GM23248 (cell line): ENCODE results near the gene OPHN1. TPM values are rescaled to one million over a fixed set of nuclear protein-coding genes. Genes with fewer than 3 reads are reported as not detected.
A peak's percentile ranks its signal among the peaks of the same experiment; 100 is the strongest.

Experiments used
- DNase-seq: peaks from one replicate; pipeline ENCODE4 v3.0.0-alpha.2; 2015
- H2AFZ ChIP-seq: fragments of 200-600 bp; sonication (generic); 2 replicates; pipeline ENCODE4 v1.6.1; 2016; ENCODE audit warnings: antibody characterized with exemption
- H3F3A ChIP-seq: fragments of 200-600 bp; sonication (generic); 2 replicates; pipeline ENCODE4 v1.6.1; 2016; ENCODE audit warnings: mild to moderate bottlenecking, antibody characterized with exemption, mixed run types; ENCODE audit not compliant: insufficient read depth
- H3K27ac ChIP-seq: fragments of 200-600 bp; sonication (generic); 2 replicates; pipeline ENCODE4 v1.5.1; 2016; ENCODE audit warnings: mild to moderate bottlenecking
- H3K27me3 ChIP-seq: fragments of 200-600 bp; sonication (generic); replicated peaks from 2 replicates; pipeline ENCODE4 v1.6.1; 2016; ENCODE audit warnings: mild to moderate bottlenecking; ENCODE audit not compliant: insufficient read depth
- H3K36me3 ChIP-seq: fragments of 200-600 bp; sonication (generic); 2 replicates; pipeline ENCODE4 v1.6.1; 2016; ENCODE audit warnings: low read depth, mild to moderate bottlenecking
- H3K4me1 ChIP-seq: fragments of 200-600 bp; sonication (generic); 2 replicates; pipeline ENCODE4 v1.6.1; 2016; ENCODE audit warnings: mild to moderate bottlenecking; ENCODE audit not compliant: insufficient read depth
- H3K4me2 ChIP-seq: fragments of 200-600 bp; sonication (generic); one replicate; pipeline ENCODE4 v1.6.1; 2016; ENCODE audit warnings: mild to moderate bottlenecking; ENCODE audit not compliant: unreplicated experiment
- H3K4me3 ChIP-seq: fragments of 200-600 bp; sonication (generic); 2 replicates; pipeline ENCODE4 v1.5.1; 2016; ENCODE audit warnings: mild to moderate bottlenecking
- H3K79me2 ChIP-seq: fragments of 200-600 bp; sonication (generic); 2 replicates; pipeline ENCODE4 v1.6.1; 2016; ENCODE audit warnings: mild to moderate bottlenecking; ENCODE audit not compliant: insufficient read depth
- H3K9ac ChIP-seq: fragments of 200-600 bp; sonication (generic); 2 replicates; pipeline ENCODE4 v1.6.1; 2016; ENCODE audit warnings: mild to moderate bottlenecking
- H3K9me2 ChIP-seq: fragments of 200-600 bp; sonication (generic); 2 replicates; pipeline ENCODE4 v1.6.1; 2016; ENCODE audit warnings: mixed run types, mild to moderate bottlenecking, moderate library complexity; ENCODE audit not compliant: insufficient read depth
- H3K9me3 ChIP-seq: fragments of 200-600 bp; sonication (generic); one replicate; pipeline ENCODE4 v1.6.1; 2017; ENCODE audit warnings: low read depth
- H4K20me1 ChIP-seq: fragments of 200-600 bp; sonication (generic); 2 replicates; pipeline ENCODE4 v1.6.0; 2016; ENCODE audit not compliant: insufficient read depth
- EZH2 ChIP-seq: fragments of 200-600 bp; sonication (generic); IDR thresholded peaks from 2 replicates; pipeline ENCODE4 v1.6.1; 2018; ENCODE audit warnings: antibody characterized with exemption, mild to moderate bottlenecking; ENCODE audit not compliant: insufficient read depth, poor library complexity, severe bottlenecking
- EZH2phosphoT487 ChIP-seq: fragments of 200-600 bp; sonication (generic); IDR thresholded peaks from 2 replicates; pipeline ENCODE4 v1.6.1; 2018; ENCODE audit warnings: antibody characterized with exemption, moderate library complexity, mild to moderate bottlenecking, low read depth; ENCODE audit not compliant: insufficient read depth
- WGBS, 2 experiments: methylation state at CpG; one replicate each; pipeline ENCODE4 v1.1.6; 2015 to 2017; ENCODE audit warnings: low lambda C conversion rate in 2 of 2, low coverage in 1 of 2; ENCODE audit errors: missing lambda C conversion rate in 2 of 2; 5-methylcytosine and 5-hydroxymethylcytosine counted together
- in situ Hi-C: fragments of 300-500 bp; cut with MboI; formaldehyde crosslinking; loops from 2 replicates; pipeline ENCODE4 v1.15.0; 2020
- polyA plus RNA-seq: library from polyadenylated mRNA; unstranded; fragments of >200 nt; fragmentation: Nextera tagmentation; extraction: Ambion mirVana; gene quantifications from 2 replicates; pipeline ENCODE4 v1.2.1, GENCODE V29; 2016
- total RNA-seq: library from RNA; depleted of rRNA; stranded (reverse); fragments of >200 nt; shearing (Covaris generic); gene quantifications from 2 replicates; pipeline ENCODE4 v1.2.3, GENCODE V29; 2014

The OPHN1 gene
- total and polyA plus RNA-seq, 2 experiments from 2014 or later = 4.3 to 4.5 TPM

DNA sequence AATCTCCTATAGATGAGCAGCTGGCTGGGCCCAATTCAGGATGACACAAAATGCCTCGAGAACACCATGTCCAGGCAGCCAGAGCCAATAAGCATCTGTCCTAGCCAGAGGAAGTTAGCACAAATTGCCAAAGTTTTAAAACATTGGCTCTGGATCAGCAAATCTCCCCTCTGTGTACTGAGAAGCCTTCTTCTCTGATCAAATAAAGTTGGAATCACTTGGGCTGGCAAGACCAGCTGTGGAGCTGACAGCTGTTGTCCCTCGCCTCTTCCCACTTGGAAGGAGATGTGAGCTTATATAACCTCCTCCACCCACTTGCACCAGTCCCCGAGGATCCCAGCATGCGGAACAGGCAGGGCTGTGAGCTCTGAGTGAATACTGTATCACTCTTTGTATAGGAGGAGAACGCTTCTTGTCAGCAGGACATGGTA, 183.9 kb downstream of the OPHN1 start:
- Histone ChIP-seq H3K4me2 (no peak overlapping the region), H3K27ac (no peak overlapping the region), H3K9me2 (no peaks in the 10 kb centered on the region), H3K9ac (no peak overlapping the region), H3K27me3 (no peaks in the 10 kb centered on the region), H3F3A (no peaks in the 10 kb centered on the region), H3K9me3 (no peaks in the 10 kb centered on the region), H3K4me1 (no peaks in the 10 kb centered on the region), H3K79me2 (no peaks in the 10 kb centered on the region), H3K36me3 (no peaks in the 10 kb centered on the region), H4K20me1 (no peaks in the 10 kb centered on the region), H2AFZ (no peak overlapping the region), H3K4me3 (no peak overlapping the region)
- DNase-seq = no peak
- in situ Hi-C loops = no loop called here
- TF ChIP-seq EZH2phosphoT487 = no peak
- TF ChIP-seq EZH2 = no peak
- WGBS, 2 experiments = 28 to 36% methylated on average over 5 of the region's 5 CpGs

- H3K79me2 ChIP-seq = no peaks in the 10 kb centered on the region
- no peaks in the 10 kb centered on the region for H3K27me3 ChIP-seq
- no peaks in the 10 kb centered on the region for H3K9me2 ChIP-seq
- in situ Hi-C loops = no loop called here
- no peaks in the 10 kb centered on the region for H3K9me3 ChIP-seq
- no peak overlapping the region for H3K4me3 ChIP-seq
- H3K4me2 ChIP-seq = no peak overlapping the region
- H3K9ac ChIP-seq = no peak overlapping the region
- H4K20me1 ChIP-seq = no peaks in the 10 kb centered on the region
- TF ChIP-seq EZH2 = no peak
- no peak for TF ChIP-seq EZH2phosphoT487
- no peaks in the 10 kb centered on the region for H3K4me1 ChIP-seq
- 86 to 98% methylated on average over 6 to 7 of the region's 7 CpGs for WGBS, 2 experiments
- no peaks in the 10 kb centered on the region for H3F3A ChIP-seq
- no peak overlapping the region for H2AFZ ChIP-seq
- DNase-seq = peak; percentile 7
- no peak overlapping the region for H3K27ac ChIP-seq
- no peaks in the 10 kb centered on the region for H3K36me3 ChIP-seq
These were observed 194.7 kb downstream of the OPHN1 start for GRCh38 chrX:68238568-68238967.

- no peaks in the 10 kb centered on the region for H3F3A ChIP-seq
- no peaks in the 10 kb centered on the region for H3K9me3 ChIP-seq
- in situ Hi-C loops = no loop called here
- H3K36me3 ChIP-seq = no peaks in the 10 kb centered on the region
- no peak overlapping the region for H3K4me3 ChIP-seq
- H3K79me2 ChIP-seq = no peaks in the 10 kb centered on the region
- no peaks in the 10 kb centered on the region for H3K9me2 ChIP-seq
- no peaks in the 10 kb centered on the region for H3K4me1 ChIP-seq
- H2AFZ ChIP-seq = no peak overlapping the region
- H3K27me3 ChIP-seq = no peaks in the 10 kb centered on the region
- no peak overlapping the region for H3K9ac ChIP-seq
- TF ChIP-seq EZH2phosphoT487 (no peak), EZH2 (no peak)
- H3K27ac ChIP-seq = no peak overlapping the region
- H4K20me1 ChIP-seq = no peaks in the 10 kb centered on the region
- DNase-seq = no peak
- 73 to 74% methylated on average over 6 of the region's 6 CpGs for whole genome bisulfite sequencing, 2 experiments
- H3K4me2 ChIP-seq = no peak overlapping the region
These were observed 199.0 kb downstream of the OPHN1 start for GRCh38 chrX:68234171-68234910.

DNA sequence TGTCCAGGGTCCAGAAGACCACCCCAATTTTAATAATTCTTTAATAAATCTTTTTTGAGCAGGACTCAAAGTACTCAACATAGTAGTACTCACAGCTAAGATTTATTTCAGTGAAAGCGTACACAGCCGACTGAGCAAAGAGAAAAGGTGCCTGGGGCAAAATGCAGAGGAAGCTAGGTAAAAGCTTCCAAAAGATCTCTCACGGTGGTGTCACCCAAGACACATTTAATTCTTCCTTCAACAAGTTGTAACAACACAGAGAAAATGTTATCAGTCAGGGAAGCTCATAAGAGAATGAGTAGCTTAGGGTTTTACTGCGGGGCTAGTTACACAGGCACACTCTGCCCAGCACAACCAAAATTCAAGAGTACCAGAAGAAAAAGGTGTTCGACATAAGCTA, 201.1 kb downstream of the OPHN1 start:
- H3K9me2 ChIP-seq = no peaks in the 10 kb centered on the region
- H3K4me3 ChIP-seq = no peak overlapping the region
- no peak for DNase-seq

More for the DNA sequence above, 201.1 kb downstream of the OPHN1 start:
- H3F3A ChIP-seq = no peaks in the 10 kb centered on the region
- no peak overlapping the region for H3K9ac ChIP-seq
- H3K27ac ChIP-seq = no peak overlapping the region
- H3K27me3 ChIP-seq = no peaks in the 10 kb centered on the region
- H4K20me1 ChIP-seq = no peaks in the 10 kb centered on the region
- in situ Hi-C loops = no loop called here
- H3K4me1 ChIP-seq = no peaks in the 10 kb centered on the region
- WGBS, 2 experiments = 89 to 97% methylated on average over 4 to 5 of the region's 5 CpGs
- H3K79me2 ChIP-seq = no peaks in the 10 kb centered on the region
- H3K9me3 ChIP-seq = no peaks in the 10 kb centered on the region
- no peaks in the 10 kb centered on the region for H3K36me3 ChIP-seq
- TF ChIP-seq EZH2 (no peak), EZH2phosphoT487 (no peak)
- no peak overlapping the region for H2AFZ ChIP-seq
- H3K4me2 ChIP-seq = no peak overlapping the region
